OCI-LY1 (cell line): ENCODE data around the gene TMEM132C.

Source experiments
- EZH2 ChIP-seq: fragments of 200-600 bp; sonication (generic), shearing (Covaris generic); IDR thresholded peaks from 2 replicates; pipeline ENCODE4 v1.8.0; 2017; ENCODE audit warnings: borderline replicate concordance, mixed run types, mild to moderate bottlenecking, antibody characterized with exemption, low read length, moderate library complexity, mixed read lengths
- TF ChIP-seq, protein P1 (sequence below): fragments of 200-600 bp; sonication (generic), shearing (Covaris generic); IDR thresholded peaks from 2 replicates; pipeline ENCODE4 v1.5.1; 2017; ENCODE audit warnings: mild to moderate bottlenecking, antibody characterized with exemption, low read length, moderate library complexity, mixed read lengths

DNA sequence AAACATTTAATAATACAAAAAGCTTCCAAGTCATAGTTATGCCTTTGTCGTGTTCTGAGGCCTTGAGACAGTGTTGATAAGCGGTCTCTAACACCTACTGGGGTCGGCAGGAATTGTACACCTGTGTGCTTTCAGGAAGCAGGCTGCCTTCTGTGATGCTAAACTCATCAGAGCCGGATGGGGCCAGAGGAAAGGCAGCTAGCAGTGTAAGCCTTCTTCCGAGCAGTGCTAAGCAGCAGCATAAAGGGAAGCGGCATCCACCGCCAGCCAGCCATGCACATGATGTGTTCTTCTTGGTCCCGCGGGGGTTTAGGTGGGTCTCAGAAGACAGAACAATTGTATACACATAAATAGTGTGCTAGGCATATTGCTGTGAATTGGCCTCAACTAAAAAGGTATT is 397.5 kb downstream of the TMEM132C start:
- TF ChIP-seq, protein P1, sequence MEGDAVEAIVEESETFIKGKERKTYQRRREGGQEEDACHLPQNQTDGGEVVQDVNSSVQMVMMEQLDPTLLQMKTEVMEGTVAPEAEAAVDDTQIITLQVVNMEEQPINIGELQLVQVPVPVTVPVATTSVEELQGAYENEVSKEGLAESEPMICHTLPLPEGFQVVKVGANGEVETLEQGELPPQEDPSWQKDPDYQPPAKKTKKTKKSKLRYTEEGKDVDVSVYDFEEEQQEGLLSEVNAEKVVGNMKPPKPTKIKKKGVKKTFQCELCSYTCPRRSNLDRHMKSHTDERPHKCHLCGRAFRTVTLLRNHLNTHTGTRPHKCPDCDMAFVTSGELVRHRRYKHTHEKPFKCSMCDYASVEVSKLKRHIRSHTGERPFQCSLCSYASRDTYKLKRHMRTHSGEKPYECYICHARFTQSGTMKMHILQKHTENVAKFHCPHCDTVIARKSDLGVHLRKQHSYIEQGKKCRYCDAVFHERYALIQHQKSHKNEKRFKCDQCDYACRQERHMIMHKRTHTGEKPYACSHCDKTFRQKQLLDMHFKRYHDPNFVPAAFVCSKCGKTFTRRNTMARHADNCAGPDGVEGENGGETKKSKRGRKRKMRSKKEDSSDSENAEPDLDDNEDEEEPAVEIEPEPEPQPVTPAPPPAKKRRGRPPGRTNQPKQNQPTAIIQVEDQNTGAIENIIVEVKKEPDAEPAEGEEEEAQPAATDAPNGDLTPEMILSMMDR, result no peak
- no peak for TF ChIP-seq EZH2
